ENCODE data around the gene CATSPERD. TPM values are rescaled to one million over a fixed set of nuclear protein-coding genes. Genes with fewer than 3 reads are reported as not detected.
A peak's percentile ranks its signal among the peaks of the same experiment; 100 is the strongest.

Gene CATSPERD
- total and polyA plus RNA-seq, 9 of the 15 experiments (the other 6 are each of a cell fraction or from before 2014, with no cell fraction given) = not detected

DNA sequence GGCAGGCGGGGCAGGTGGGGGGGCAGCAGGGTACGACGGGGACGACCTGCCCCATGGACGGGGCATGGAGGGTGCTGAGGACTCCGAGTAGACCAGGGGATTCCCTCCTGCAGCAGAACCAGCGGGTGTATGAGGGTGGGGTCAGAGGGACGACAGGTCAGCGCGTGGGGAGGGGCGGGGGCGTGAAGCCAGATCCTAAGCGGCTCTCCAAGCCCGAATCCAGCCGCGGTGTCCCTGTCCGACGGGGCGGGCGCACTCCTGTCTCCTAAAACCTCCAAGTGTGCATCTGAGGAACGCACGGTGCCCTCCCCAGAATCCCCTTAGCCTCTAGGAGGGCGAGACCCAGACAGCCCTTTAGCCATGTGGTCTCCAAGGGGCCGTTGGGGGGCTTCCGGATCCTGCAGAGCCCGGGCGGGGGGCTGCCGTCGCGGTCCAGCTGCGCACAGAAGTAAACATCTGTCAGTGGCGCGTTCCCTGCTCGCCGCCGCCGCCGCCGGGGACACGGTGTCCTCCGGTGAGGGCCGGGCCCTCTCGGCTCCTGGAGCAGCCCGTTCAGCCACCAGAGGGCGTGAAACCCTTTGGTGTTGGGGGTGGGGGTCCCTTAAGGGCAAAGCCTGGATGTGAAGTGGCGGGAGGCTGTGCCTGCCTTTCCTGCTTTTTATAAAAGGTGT lies 85.2 kb downstream of the CATSPERD start (continued):
- TF ChIP-seq YY1 (IDR thresholded peaks at IDR 0.05; ENCODE audit: borderline replicate concordance in 1 of 3, control insufficient read depth in 1 of 3, extremely low read depth in 1 of 3, insufficient read depth in 3 of 3, insufficient read length in 1 of 3, insufficient replicate concordance in 2 of 3, low read depth in 1 of 3, low read length in 2 of 3) (peak in 2 of 3 experiments; percentile 24 to 26), ZFP1 (CRISPR knock-in tag; IDR thresholded peaks at IDR 0.05) (no peak), ATF3 (IDR thresholded peaks at IDR 0.05) (no peak), ATF3 (CRISPR knock-in tag; conservative IDR thresholded peaks at IDR 0.05) (no peak), SRSF3 (IDR thresholded peaks at IDR 0.05; ENCODE audit: insufficient read depth, low read length) (no peak), DNMT1 (IDR thresholded peaks at IDR 0.05) (no peak), GTF2E2 (tag; IDR thresholded peaks at IDR 0.05) (no peak), FOXK2 (conservative IDR thresholded peaks at IDR 0.05 in 1 of 2, IDR thresholded peaks at IDR 0.05 in 1 of 2; ENCODE audit: low read depth in 2 of 2) (peak; percentile 66 to 84), TFAP4 (CRISPR knock-in tag; IDR thresholded peaks at IDR 0.05; ENCODE audit: borderline replicate concordance) (peak; percentile 74; the same call in 1 of the 2 replicates), PHF20 (IDR thresholded peaks at IDR 0.05; ENCODE audit: partially characterized antibody) (peak; percentile 16), CBX1 (IDR thresholded peaks at IDR 0.05; ENCODE audit: low read depth) (0 out of 2 replicates have a peak, but pooled peaks have one; percentile 30), ZKSCAN8 (CRISPR knock-in tag; IDR thresholded peaks at IDR 0.05) (no peak), MEF2A (IDR thresholded peaks at IDR 0.05; ENCODE audit: control insufficient read depth, low read depth, low read length) (no peak), ZNF175 (CRISPR knock-in tag; IDR thresholded peaks at IDR 0.05; ENCODE audit: low read depth) (no peak), GABPB1 (CRISPR knock-in tag; IDR thresholded peaks at IDR 0.05) (0 out of 2 replicates have a peak, but pooled peaks have one; percentile 11), KDM2B (CRISPR knock-in tag; IDR thresholded peaks at IDR 0.05) (peak; percentile 84; the same call in 1 of the 2 replicates), XRCC3 (IDR thresholded peaks at IDR 0.05) (no peak), ZNF121 (CRISPR knock-in tag; conservative IDR thresholded peaks at IDR 0.05) (no peak), EP400 (IDR thresholded peaks at IDR 0.05) (no peak), SMARCE1 (IDR thresholded peaks at IDR 0.05) (no peak)
- TF ChIP-seq, protein P1, sequence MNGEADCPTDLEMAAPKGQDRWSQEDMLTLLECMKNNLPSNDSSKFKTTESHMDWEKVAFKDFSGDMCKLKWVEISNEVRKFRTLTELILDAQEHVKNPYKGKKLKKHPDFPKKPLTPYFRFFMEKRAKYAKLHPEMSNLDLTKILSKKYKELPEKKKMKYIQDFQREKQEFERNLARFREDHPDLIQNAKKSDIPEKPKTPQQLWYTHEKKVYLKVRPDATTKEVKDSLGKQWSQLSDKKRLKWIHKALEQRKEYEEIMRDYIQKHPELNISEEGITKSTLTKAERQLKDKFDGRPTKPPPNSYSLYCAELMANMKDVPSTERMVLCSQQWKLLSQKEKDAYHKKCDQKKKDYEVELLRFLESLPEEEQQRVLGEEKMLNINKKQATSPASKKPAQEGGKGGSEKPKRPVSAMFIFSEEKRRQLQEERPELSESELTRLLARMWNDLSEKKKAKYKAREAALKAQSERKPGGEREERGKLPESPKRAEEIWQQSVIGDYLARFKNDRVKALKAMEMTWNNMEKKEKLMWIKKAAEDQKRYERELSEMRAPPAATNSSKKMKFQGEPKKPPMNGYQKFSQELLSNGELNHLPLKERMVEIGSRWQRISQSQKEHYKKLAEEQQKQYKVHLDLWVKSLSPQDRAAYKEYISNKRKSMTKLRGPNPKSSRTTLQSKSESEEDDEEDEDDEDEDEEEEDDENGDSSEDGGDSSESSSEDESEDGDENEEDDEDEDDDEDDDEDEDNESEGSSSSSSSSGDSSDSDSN (IDR thresholded peaks at IDR 0.05; ENCODE audit: borderline replicate concordance in 1 of 2, low read depth in 2 of 2, low read length in 2 of 2) = peak in 1 of 2 experiments; percentile 73; a peak in 1 of 4 replicates

All from K562 (cell line).